Lower leg skin (tissue), 3 donors: Measurements from ENCODE around the gene EXOC6.

Source experiments
- POLR2A ChIP-seq, 2 donors: fragments of 450-650 bp; IDR thresholded peaks; one replicate each; pipeline ENCODE4 v1.6.1; 2016 to 2017; ENCODE audit warnings: antibody characterized with exemption in 2 of 2, mild to moderate bottlenecking in 1 of 2, moderate library complexity in 1 of 2
- TF ChIP-seq, protein P1 (sequence below), 3 donors: fragments of 450-650 bp; IDR thresholded peaks; one replicate each; pipeline ENCODE4 v1.5.1; 2016; ENCODE audit warnings: antibody characterized with exemption in 3 of 3, mild to moderate bottlenecking in 3 of 3, moderate library complexity in 2 of 3

DNA sequence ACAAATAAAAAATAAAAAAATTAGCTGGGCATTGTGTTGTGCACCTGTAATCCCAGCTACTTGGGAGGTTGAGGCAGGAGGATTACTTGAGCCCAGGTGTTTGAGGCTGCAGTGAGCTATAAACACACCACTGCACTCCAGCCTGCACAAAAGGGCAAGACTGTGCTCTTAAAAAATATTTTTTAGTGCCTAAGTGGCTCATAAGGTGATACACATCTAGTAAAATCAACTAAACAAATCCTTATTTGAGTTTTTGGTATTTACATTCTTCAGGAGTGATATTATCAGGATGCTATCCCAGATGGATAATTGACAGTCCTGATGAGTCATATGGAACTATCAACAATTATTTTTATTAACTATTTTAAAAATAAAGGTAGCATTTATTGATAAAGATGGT, 93.9 kb downstream of the EXOC6 start:
- TF ChIP-seq, protein P1, sequence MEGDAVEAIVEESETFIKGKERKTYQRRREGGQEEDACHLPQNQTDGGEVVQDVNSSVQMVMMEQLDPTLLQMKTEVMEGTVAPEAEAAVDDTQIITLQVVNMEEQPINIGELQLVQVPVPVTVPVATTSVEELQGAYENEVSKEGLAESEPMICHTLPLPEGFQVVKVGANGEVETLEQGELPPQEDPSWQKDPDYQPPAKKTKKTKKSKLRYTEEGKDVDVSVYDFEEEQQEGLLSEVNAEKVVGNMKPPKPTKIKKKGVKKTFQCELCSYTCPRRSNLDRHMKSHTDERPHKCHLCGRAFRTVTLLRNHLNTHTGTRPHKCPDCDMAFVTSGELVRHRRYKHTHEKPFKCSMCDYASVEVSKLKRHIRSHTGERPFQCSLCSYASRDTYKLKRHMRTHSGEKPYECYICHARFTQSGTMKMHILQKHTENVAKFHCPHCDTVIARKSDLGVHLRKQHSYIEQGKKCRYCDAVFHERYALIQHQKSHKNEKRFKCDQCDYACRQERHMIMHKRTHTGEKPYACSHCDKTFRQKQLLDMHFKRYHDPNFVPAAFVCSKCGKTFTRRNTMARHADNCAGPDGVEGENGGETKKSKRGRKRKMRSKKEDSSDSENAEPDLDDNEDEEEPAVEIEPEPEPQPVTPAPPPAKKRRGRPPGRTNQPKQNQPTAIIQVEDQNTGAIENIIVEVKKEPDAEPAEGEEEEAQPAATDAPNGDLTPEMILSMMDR (IDR thresholded peaks at IDR 0.05), result no peak
- TF ChIP-seq POLR2A (IDR thresholded peaks at IDR 0.05), result no peak
